C4-2B (cell line): Measurements from ENCODE around the gene NTF3.

Experiments
- ZFX ChIP-seq: fragments of 450-650 bp; IDR thresholded peaks from 2 replicates; pipeline ENCODE4 v1.6.1; 2017
- TF ChIP-seq, protein P1 (sequence below): fragments of 450-650 bp; conservative IDR thresholded peaks from 2 replicates; pipeline ENCODE4 v1.5.1; 2017; ENCODE audit warnings: mild to moderate bottlenecking

DNA sequence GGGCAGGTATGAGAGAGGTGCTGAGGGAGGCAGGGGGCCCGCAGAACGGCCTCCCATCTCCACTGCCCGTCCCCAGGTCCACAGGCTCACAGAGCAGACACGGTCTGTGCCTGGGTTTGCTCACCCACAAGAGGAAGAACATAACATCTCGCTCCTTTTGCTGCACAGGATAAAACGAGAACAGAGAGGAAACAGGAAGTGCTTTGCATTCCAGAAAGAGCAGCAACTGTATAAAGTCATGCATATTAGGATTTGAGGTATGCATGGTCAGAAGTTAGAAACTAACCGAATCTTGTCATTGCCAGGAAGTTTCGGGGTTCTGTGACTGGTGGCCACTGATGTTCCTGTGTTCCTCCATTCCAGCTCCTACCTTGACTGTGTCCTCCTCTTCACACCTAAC is 25.0 kb downstream of the NTF3 start:
- TF ChIP-seq, protein P1, sequence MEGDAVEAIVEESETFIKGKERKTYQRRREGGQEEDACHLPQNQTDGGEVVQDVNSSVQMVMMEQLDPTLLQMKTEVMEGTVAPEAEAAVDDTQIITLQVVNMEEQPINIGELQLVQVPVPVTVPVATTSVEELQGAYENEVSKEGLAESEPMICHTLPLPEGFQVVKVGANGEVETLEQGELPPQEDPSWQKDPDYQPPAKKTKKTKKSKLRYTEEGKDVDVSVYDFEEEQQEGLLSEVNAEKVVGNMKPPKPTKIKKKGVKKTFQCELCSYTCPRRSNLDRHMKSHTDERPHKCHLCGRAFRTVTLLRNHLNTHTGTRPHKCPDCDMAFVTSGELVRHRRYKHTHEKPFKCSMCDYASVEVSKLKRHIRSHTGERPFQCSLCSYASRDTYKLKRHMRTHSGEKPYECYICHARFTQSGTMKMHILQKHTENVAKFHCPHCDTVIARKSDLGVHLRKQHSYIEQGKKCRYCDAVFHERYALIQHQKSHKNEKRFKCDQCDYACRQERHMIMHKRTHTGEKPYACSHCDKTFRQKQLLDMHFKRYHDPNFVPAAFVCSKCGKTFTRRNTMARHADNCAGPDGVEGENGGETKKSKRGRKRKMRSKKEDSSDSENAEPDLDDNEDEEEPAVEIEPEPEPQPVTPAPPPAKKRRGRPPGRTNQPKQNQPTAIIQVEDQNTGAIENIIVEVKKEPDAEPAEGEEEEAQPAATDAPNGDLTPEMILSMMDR, result no peak
- no peak for TF ChIP-seq ZFX
